HG03135 (cell line): ENCODE measurements around the gene CHD5.
A peak's percentile ranks its signal among the peaks of the same experiment; 100 is the strongest.

Source experiments
- ATAC-seq: cut with Tn5 transposase; IDR thresholded peaks from one replicate; pipeline ENCODE4 v1.9.1; 2021; ENCODE audit warnings: mild to moderate bottlenecking, moderate library complexity; ENCODE audit not compliant: unreplicated experiment

The CHD5 gene

DNA sequence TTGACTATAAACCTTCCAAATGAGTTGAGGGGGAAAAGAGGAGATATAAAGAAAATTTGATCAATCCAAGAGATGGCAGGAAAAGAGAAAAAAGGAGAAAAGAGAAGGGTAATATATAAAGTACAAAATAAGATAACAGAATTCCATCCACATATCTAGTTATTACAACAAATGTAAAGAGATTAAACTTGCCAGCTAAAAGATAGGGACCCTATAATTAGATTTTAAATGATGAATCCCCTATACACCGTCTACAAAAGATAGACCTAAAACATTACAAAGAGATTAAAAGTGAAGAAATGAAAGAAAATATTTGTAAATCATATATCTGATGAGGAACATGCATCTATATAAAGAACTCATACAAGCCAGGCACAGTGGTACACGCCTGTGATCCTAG is 63.1 kb downstream of the CHD5 start:
- no peak for ATAC-seq

- no peak for ATAC-seq
Measured at GRCh38 chr1:6116137-6116536, 64.0 kb downstream of the CHD5 start.

DNA sequence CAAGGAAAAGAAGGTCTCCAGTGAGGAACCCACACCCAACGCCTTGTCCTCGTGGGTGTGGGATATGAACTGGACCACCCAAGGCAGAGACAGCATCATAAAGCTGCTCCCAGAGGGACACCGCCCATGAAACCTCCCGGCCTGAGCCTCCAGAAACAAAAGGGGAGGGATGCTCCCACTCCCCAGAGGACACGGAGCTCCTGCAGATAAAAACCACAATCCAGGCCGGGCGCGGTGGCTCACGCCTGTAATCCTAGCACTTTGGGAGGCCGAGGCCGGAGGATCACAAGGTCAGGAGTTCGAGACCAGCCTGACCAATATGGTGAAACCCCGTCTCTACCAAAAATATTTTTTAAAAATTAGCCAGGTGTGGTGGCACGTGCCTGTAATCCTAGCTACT is 66.4 kb downstream of the CHD5 start:
- no peak for ATAC-seq

- no peak for ATAC-seq
Measured at GRCh38 chr1:6113116-6113515, 67.0 kb downstream of the CHD5 start.

GRCh38 chr1:6112690-6113005 is 67.5 kb downstream of the CHD5 start:
- ATAC-seq: no peak

DNA sequence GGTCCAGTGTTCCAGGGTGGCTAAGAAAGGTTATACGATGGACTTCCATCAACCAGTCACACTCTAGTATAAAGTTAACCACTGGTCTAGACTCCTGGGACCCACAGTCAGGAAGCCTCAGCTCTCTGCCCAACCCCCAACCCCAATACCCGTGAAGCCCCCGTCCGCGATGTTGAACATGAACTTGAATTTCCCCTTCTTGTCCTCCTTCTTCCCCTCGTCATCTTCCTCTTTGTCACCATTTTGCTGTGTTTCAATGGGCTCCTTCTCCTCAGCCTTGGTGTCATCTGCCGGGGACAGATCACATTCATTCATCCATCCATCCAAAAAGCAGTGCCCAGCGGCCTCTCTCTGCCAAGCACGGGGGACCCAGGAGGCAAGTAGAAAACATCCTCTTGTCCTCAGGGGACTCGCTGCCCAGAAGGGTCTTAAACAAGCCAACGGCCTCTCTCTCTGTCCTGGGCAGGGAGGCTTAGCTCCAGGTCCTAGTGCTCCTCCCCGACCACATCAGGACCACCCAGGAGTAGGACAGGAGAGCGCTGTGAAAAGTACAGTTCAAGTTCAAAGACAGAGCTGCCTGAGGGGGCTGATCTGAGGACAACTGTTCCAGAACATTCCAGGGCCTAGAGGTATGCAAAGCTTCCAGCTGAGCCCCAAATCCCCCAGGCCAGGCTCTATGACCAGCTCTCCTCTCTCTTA is 68.0 kb downstream of the CHD5 start:
- ATAC-seq: no peak

- ATAC-seq: no peak
Measured at GRCh38 chr1:6111571-6111970, 68.5 kb downstream of the CHD5 start.

GRCh38 chr1:6110326-6110725 is 69.8 kb downstream of the CHD5 start:
- ATAC-seq: no peak

DNA sequence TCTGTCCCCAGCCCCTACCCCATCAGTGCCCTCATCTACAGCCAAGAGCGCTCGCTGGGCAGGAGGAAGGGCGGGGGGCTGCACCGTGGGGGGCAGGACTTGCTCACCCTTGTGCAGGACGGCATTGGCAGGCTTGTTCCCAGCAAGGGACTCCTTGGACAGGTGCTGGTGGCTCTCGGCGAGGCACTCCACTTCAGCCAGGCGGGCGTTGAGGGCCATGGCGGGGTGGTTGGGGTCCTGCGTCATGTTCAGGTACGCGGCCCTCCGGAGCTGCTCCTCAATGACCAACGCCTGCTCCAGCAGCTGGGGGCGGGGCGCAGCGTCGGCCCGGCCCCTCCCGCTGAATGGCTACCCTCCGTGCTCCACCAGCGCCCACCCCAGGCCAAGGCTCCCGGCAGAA is 70.4 kb downstream of the CHD5 start:
- no peak for ATAC-seq

DNA sequence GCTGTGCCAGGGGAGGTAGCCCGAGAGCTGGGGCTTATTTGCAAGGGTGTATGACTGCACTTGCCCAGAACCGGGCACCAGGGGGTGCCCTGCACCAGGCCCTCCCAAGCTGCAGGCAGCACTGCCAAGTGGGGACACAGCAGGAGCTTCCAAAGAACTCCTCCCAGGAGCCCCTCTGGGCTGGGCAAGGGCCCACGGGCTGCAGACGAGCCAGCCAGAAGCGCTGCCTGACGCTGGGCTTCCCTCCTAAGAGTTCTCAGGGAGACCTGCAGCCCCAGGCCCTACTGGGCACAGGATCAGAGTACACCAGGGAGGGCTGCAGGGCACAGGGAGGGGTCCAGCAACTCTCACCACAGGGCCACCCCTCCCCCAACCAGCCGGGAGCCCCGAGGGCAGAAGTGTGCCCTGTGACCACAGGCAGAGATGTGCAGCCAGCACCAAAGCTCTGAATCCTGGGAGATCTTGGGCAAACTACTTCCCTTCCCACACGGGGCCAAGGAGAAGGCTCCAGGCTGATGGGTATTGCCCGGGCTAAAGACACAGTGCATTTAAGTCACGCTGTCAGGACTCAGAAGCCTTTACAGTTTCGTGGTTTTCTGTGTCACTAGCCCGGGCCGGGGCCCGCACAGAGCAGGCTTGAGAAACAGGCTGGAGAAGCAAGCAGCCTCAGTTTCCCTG is 71.0 kb downstream of the CHD5 start:
- peak; percentile 60 for ATAC-seq

DNA sequence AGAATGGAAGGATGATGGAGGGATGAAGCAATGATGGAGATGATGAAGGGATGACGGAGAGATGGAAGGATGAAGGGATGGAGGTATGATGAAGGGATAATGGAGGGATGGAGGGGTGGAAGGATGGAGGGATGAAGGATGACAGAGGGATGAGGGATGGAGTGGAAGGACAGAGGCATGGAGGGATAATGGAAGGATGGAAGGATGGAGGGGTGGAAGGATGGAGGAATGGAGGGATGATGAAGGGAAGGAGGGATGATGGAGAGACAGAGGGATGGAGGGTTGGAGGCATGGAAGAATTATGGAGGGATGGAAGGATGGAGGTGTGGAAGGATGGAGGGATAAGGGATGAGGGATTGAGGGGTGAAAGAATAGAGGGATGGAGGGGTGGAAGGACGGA is 71.6 kb downstream of the CHD5 start:
- no peak for ATAC-seq

- no peak for ATAC-seq
Measured at GRCh38 chr1:6107409-6108356, 72.4 kb downstream of the CHD5 start.

DNA sequence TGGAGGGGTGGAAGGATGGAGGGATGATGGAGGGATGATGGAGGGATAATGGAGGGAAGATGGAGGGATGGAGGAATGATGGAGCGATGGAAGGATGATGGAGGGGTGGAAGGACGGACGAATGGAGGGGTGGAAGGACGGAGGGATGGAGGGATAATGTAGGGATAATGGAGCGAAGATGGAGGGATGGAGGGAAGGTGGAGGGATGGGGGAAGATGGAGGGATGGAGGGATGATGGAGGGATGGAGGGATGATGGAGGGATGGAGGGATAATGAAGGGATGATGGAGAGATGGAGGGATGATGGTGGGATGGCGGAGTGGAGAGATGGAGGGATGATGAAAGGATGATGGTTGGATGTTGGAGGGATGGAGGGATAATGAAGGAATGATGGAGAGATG is 73.1 kb downstream of the CHD5 start:
- no peak for ATAC-seq

GRCh38 chr1:6106321-6106731 is 73.8 kb downstream of the CHD5 start:
- no peak for ATAC-seq

DNA sequence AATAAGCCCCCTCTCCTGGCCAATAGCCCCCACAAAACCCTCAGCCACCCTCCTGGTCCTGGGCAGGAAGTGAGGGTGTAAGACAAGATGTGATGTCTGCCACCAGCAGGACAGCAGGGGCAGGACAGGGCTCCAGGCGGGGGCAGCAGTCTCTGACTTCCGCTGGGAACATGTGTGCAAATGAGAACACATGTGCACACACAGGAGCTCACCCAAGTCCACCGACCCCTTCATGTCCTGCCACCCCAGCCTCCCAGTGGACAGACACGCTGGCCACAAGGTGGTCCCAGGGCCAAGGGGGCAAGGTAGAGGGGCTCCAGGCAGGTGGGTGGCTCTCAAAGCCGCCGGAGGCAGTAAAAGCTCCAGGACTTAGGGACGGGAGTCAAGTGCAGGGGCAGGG is 74.4 kb downstream of the CHD5 start:
- no peak for ATAC-seq

DNA sequence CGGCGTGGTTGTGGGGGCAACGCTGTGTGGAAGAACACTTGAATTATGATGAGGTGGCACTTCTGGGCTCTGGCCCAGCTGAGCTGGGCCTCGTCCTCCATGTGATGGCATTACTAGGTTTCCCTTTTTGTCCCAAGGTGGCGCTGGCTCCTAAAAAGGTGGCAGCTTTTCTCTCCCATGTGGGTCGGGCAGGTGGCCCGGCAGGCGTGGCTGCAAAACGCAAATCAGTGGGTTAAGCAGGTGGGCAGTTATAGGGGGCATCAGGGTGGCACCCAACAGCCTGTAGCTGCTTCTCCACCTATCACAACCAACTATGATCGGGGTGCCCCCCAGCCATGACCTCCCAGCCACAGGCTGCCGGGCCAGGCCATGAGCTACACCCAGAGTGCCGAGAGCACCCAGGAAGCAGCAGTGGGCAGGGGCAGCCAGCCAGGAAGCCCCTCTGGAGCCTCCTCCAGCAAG is 74.9 kb downstream of the CHD5 start:
- ATAC-seq: no peak

DNA sequence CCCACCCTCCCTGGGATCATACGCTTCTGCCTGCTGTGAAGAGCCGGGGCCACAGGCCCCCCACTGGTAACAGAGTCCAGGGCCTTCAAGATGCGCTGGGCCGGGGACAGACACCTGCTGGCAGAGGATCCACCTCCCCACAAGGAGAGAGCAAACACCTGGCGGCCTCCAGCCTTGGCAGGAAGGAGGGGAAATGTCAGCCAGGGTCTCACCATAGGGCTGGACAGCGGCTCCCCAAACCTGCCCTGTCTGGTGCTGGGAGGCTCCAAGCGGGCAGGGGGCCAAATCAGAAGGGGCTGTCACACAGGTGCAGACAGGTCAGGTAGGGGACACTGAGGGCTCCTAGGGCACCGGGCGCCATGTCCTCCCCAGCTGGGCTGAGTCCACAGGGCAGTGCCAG is 75.5 kb downstream of the CHD5 start:
- ATAC-seq: no peak

DNA sequence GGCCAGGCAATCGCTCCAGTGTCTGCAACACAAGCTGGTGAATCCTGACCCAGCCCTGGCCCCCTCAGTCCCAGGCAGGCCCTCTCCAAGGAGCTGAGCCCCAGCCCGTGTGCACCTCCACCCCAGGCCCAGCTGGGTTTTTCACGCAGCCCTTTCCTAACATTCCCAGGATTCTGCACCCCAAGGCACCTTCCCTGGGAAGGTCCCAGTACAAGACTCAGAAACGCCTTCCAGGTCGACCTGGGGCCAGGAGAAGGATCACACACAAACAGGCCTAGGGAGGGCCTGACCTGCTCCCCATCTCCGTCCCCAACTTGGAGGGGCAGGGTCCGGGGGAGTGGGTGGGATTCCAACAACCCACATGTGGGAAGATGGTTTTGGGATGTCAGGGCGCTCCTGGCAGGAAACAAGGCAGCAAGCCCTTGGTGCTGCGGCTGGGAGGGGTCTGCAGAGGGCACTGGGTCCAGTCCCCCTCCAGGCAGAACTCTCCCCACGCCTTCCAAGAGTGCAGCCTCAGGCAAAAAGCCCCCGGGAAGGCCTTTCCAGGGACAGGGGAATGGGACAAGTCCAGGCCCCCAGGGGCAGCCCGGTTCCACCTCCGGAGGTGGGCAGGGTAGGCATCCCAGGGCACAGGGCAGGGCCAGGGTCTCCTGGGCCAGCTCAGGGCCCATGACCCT is 76.1 kb downstream of the CHD5 start:
- no peak for ATAC-seq

GRCh38 chr1:6103111-6103853 is 76.8 kb downstream of the CHD5 start:
- ATAC-seq: no peak

DNA sequence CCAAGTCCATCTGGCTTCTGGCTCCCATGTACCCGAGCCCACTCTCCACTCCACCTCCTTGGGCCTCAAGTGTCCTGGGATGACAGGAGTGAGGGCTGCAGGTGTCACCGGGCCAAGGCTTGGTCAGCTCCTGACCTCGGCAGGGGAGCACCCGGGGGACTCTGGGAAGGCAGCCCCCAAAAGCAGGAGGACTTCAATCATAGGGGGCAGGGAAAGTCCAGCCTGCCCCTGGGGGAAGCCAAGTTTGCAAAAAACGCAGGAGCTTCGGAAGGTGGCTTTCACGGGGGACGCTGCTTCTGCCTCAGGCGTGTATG is 77.6 kb downstream of the CHD5 start:
- ATAC-seq: no peak
